Coronary artery (tissue), 2 donors: Measurements from ENCODE around the gene CHFR.
"Not testable (repeated sequence)": the region's sequence is repeated elsewhere in the genome, so short reads cannot be mapped to it uniquely, and the experiment has no call there.

Experiments used
- DNase-seq: peaks from one replicate; pipeline ENCODE4 v3.0.0-alpha.2; 2017; ENCODE audit warnings: low spot score
- H3K27ac ChIP-seq, 2 donors: fragments of 200-600 bp; sonication (generic); one replicate each; pipeline ENCODE4 v1.5.1; 2016 to 2019
- H3K4me3 ChIP-seq: fragments of 200-600 bp; sonication (generic); 2 replicates; pipeline ENCODE4 v1.5.1; 2016; ENCODE audit warnings: mild to moderate bottlenecking, moderate library complexity
- CTCF ChIP-seq: fragments of 200-600 bp; sonication (generic); IDR thresholded peaks from one replicate; pipeline ENCODE4 v1.5.1; 2019; ENCODE audit warnings: antibody characterized with exemption

Gene CHFR

GRCh38 chr12:132847363-132848356 is 39.7 kb downstream of the CHFR start:
- no peak for TF ChIP-seq CTCF
- no peak for DNase-seq
- H3K27ac ChIP-seq: no peak overlapping the region
- H3K4me3 ChIP-seq: no peak overlapping the region

GRCh38 chr12:132844681-132845080 is 42.7 kb downstream of the CHFR start:
- H3K27ac ChIP-seq, H3K4me3 ChIP-seq, DNase-seq: not testable (repeated sequence)

GRCh38 chr12:132842449-132843045 is 44.9 kb downstream of the CHFR start:
- Histone ChIP-seq H3K27ac (no peak overlapping the region), H3K4me3 (no peak overlapping the region)
- TF ChIP-seq CTCF: no peak
- DNase-seq: no peak

DNA sequence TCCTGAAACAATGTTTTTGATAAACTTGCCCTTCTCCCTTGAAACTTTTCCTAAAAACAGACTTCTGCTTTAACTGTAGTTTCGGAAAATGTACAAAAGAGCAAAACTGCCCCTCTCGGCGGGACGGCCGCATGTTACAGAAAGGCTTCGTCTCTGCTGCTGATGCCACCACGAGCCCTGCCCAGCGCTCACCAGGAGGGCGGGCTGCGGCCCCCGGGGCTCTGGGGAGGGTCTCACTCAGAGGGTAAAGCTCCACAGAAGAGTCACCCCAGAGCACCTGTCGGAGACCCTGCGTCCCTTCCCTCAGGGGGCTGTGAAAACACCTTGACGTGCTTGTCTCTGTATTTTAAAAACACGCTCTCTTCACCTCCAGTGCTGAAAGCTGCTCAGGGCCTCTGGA is 46.3 kb downstream of the CHFR start:
- TF ChIP-seq CTCF: no peak
- no peak overlapping the region for H3K27ac ChIP-seq
- DNase-seq: no peak
- no peak overlapping the region for H3K4me3 ChIP-seq

DNA sequence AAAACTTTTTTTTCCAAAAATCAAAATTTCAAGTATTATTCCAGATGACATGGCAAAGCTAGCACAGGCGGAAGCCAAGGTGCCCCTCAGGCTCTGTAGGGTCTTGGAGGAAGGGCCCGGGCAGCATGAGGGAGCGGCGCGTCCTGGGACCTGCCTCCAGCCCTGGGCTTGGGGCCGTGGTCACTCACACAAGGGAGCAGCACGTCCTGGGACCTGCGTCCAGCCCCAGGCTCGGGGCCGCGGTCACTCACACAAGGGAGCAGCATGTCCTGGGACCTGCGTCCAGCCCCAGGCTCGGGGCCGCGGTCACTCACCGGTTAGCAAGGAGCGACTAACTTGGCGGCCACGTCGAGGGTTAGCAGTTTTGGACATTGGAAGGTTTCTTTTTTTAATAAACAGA is 46.9 kb downstream of the CHFR start:
- Histone ChIP-seq H3K4me3 (no peak overlapping the region), H3K27ac (no peak overlapping the region)
- TF ChIP-seq CTCF: no peak
- no peak for DNase-seq

DNA sequence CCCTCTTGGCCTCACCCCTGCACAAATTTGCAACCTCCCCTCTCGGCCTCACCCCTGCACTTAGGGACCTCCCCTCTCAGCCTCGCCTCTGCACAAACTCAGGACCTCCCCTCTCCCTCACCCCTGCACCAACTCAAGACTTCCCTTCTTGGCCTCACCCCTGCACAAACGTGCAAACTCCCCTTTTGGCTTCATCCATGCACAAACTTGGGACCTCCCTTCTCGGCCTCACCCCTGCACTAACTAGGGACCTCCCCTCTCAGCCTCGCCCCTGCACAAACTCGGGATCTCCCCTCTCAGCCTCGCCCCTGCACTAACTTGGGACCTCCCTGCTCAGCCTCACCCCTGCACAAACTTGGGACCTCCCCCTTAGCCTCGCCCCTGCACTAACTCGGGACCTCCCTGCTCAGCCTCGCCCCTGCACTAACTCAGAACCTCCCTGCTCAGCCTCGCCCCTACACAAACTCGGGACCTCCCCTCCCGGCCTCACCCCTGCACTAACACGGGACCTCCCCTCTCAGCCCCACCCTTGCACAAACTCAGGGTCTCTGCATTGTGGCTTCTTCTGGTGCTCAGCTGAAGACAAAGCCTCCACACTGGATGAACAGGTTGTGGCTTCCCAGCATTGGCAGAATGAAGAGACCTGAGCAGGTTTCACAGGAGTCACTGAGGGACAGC is 47.7 kb downstream of the CHFR start:
- Histone ChIP-seq H3K27ac (no peak overlapping the region), H3K4me3 (no peak overlapping the region)
- no peak for TF ChIP-seq CTCF
- DNase-seq: no peak

DNA sequence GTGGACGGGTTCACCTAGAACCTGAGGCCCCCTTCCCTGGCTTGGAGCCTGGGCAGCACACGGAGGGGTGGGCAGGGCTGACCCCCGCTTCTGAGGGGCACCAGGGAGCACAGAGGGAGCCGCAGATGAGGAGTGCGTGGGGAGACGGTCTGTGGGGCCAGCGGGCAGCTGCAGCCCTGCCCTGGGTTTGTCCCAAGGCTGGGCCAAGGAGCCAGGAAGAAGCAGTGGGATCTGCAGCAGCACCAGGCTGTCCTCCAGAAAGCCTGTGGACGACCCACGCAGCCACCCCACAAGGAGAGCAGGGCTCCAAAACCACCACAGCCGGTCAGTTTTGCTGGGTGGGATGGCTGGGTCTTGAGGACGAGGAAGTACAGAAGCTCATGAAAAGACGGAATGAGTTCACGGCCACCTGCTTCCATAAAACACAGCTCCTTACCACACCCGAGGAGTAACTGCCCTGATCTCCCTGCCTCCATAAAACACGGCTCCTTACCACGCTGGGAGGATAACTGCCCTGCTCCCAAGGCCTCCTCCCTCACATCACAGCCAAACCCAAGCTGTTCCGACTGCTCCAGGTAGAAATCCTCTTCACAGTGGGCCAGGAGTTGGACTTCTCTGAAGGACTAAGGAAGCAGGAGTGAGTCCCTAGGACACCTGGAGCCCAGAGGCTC is 48.9 kb downstream of the CHFR start:
- H3K4me3 ChIP-seq: no peak overlapping the region
- TF ChIP-seq CTCF: no peak
- peak overlapping the region in 1 of 2 donors; percentile 58 for H3K27ac ChIP-seq
- DNase-seq: no peak
